HG03025 (cell line): Measurements from ENCODE around the gene PKD1L1.
A peak's percentile ranks its signal among the peaks of the same experiment; 100 is the strongest.
"Not testable (repeated sequence)": the region's sequence is repeated elsewhere in the genome, so short reads cannot be mapped to it uniquely, and the experiment has no call there.

Experiments used
- ATAC-seq: cut with Tn5 transposase; IDR thresholded peaks from one replicate; pipeline ENCODE4 v1.9.1; 2021; ENCODE audit warnings: mild to moderate bottlenecking, moderate library complexity; ENCODE audit not compliant: unreplicated experiment, low FRiP score

Gene PKD1L1, protein sequence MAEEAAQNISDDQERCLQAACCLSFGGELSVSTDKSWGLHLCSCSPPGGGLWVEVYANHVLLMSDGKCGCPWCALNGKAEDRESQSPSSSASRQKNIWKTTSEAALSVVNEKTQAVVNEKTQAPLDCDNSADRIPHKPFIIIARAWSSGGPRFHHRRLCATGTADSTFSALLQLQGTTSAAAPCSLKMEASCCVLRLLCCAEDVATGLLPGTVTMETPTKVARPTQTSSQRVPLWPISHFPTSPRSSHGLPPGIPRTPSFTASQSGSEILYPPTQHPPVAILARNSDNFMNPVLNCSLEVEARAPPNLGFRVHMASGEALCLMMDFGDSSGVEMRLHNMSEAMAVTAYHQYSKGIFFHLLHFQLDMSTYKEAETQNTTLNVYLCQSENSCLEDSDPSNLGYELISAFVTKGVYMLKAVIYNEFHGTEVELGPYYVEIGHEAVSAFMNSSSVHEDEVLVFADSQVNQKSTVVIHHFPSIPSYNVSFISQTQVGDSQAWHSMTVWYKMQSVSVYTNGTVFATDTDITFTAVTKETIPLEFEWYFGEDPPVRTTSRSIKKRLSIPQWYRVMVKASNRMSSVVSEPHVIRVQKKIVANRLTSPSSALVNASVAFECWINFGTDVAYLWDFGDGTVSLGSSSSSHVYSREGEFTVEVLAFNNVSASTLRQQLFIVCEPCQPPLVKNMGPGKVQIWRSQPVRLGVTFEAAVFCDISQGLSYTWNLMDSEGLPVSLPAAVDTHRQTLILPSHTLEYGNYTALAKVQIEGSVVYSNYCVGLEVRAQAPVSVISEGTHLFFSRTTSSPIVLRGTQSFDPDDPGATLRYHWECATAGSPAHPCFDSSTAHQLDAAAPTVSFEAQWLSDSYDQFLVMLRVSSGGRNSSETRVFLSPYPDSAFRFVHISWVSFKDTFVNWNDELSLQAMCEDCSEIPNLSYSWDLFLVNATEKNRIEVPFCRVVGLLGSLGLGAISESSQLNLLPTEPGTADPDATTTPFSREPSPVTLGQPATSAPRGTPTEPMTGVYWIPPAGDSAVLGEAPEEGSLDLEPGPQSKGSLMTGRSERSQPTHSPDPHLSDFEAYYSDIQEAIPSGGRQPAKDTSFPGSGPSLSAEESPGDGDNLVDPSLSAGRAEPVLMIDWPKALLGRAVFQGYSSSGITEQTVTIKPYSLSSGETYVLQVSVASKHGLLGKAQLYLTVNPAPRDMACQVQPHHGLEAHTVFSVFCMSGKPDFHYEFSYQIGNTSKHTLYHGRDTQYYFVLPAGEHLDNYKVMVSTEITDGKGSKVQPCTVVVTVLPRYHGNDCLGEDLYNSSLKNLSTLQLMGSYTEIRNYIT (N-terminal part only)

DNA sequence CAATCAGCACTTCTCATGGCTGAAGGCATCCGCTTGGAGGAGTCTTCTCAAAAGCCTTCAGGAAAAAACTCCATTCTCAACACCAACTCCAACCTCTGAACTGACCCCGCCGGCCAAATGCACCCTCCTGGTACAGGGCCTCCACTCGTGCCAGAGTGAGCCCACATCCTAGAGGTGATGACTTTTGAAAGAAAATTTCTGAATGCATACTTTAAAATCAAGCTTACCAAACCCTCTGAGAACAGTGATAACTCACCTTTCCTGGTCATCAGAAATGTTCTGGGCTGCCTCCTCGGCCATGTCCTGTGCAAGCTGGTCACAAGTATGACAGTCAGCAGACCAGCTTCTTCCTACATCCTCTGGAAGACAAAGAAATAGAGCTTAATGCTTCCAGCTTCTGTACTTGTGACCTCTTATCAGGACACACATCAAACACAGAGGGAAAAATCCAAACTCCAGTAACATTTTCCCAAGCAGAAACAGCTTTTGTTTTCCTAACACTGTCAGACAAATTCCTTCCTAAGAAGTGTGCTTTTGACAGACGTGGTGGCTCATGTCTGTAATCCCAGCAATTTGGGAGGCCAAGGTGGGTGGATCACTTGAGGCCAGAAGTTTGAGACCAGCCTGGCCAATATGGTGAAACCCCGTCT lies at the start of gene PKD1L1:
TSS of gene PKD1L1 (minus strand) at position 326 of the 650 bp plus-strand sequence. CDS start at position 300, 26 bp downstream.
- no peak for ATAC-seq

DNA sequence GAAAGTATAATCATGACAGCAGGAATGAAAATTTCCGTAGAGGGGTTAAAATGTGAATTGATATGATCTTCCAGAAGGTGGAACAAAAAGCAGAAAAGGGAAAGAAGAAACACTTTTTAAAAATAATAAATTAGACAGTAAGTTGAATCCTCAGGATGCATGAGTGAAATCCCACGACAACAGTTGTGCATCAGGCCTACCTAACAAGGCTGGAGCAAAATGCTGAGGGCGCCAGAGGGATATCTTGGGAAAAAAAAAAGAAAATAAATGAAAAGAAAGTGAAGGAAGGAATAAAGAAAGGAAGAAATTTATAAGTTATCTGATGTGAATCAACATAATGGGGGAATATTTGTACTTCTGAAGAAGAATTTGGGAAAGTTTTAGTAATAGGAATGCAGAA lies 44.2 kb upstream of the PKD1L1 start:
- ATAC-seq = no peak

- ATAC-seq = peak; percentile 99
Observed at GRCh38 chr7:47991741-47992311, 43.6 kb upstream of the PKD1L1 start.

- ATAC-seq = no peak
Observed at GRCh38 chr7:47991270-47991669, 43.0 kb upstream of the PKD1L1 start.

DNA sequence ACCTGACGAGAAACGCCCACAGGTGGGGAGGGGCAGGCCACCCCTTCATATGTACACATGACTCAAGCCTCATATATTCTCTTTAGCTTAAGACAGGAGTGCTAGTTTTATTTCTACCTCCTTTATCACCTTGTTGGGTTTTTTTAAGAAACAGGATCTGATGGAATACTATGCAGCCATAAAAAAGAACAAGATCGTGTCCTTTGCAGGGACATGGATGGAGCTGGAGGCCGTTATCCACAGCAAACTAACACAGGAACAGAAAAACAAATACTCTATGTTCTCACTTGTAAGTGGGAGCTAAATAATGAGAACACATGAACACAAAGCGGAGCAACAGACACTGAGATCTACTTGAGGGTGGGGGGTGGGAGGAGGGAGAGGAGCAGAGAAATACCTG lies 42.3 kb upstream of the PKD1L1 start:
- no peak for ATAC-seq

DNA sequence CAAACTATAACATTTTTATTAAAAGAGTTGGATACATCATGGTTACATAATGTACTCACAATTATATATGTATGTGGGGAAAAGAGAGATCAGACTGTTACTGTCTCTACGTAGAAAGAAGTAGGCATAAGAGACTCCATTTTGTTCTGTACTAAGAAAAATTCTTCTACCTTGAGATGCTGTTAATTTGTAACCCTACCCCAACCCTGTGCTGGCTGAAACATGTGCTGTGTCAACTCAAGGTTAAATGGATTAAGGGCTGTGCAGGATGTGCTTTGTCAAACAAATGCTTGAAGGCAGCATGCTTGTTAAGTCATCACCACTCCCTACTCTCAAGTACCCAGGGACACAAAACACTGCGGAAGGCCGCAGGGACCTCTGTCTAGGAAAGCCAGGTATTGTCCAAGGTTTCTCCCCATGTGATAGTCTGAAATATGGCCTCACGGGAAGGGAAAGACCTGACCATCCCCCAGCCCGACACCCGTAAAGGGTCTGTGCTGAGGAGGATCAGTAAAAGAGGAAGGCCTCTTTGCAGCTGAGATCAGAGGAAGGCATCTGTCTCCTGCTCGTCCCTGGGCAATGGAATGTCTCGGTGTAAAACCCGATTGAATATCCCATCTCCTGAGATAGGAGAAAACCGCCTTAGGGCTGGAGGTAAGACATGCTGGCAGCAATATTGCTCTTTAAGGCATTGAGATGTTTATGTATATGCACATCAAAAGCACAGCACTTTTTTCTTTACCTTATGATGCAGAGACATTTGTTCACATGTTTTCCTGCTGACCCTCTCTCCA lies 41.5 kb upstream of the PKD1L1 start:
- not testable (repeated sequence) for ATAC-seq

DNA sequence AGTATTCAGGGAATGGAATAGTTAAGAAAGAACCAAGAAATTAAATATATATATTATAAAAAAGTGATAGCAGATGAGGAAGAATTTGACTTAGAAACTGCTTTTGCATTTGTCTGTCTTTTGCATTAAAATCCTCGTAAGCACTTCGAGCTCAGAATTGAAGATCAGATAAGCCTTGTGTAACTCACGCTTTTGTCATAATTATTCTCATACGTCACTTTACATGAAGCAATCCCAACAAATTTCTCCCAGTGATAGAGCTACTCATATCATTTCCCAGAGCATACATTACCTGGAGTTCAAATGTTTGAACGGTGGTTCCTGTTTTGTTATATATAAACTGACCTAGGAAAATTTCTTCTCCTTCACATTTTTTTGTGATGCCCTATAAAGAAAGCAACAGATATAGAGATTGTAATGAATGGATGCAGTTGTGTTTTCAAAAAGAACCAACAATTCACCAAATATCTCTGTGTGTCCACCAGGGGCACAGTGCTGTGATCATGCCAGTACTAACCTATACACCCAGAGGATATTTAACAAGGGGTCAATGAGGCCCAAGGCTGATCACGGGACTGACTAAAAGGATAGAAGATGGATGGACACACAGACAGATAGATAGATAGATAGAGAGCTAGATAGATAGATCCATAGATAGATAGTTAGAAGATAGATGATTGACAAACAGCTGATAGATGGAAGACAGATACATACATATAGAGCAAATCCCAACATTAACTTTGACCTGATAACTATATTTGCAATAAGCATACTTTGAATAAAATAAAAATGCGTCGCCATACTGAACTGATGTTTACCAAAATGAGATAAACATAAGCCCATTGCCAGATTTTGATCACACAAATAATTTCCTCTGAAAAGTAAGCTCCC lies 40.5 kb upstream of the PKD1L1 start:
- no peak for ATAC-seq

- ATAC-seq = no peak
Observed at GRCh38 chr7:47982610-47983009, 34.3 kb upstream of the PKD1L1 start.

- not testable (repeated sequence) for ATAC-seq
Observed at GRCh38 chr7:47980648-47981047, 32.4 kb upstream of the PKD1L1 start.

DNA sequence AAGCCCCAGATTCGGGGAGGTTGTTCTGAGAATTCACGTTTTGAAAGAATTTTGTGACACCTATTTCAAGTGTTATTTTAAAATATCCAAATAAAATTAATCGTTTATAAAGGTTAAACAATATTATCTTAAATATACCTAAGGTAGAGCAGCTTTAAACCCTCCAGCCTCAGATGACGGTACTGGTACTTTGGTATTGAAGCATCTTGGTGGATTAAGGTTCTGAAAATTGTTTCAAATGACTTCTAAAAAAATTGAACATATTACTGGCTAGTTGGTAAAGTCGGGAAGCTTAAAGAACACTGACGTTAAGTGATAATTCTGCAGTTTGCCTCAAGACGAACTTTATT lies 31.5 kb upstream of the PKD1L1 start:
- no peak for ATAC-seq

DNA sequence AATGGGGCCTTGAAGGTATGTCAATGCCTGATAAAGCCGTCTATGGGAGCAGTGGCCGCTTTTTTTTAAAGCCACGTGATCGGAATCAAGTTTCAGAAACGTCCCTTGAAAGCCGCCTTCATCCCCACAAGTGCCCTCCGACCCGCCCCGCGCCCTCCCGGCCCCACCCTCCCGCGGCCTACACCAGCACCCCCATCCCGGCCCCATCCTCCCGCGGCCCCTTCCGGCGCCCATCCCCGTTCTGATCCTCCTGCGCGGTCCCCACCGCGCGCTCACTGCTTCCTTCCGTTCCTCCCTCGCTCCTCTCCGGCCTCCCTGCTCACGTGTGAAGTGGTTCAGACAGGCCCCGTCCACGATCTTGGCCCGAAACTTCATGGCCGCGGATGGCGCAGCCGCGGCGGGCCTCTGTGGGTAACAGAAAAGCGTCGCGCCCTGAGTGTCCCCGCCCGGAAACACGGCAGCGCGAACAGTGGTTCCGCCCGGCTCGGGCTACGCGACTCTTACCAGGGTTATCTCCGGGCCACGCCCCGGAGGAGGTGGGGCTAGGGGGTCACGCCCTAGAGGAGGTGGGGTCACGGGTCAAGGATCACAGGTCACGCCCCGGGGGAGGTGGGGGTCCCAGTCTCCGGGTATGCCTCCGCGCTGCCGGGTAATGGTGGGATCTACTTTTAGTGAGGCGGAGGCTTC lies 31.0 kb upstream of the PKD1L1 start, which contains the start of gene HUS1:
TSS of gene HUS1 (minus strand) at position 471 of the 687 bp plus-strand sequence. CDS start at position 375, 96 bp downstream.
- ATAC-seq = peak; percentile 99

GRCh38 chr7:47978790-47979144 lies 30.5 kb upstream of the PKD1L1 start:
- ATAC-seq = no peak

GRCh38 chr7:47973739-47974138 lies 25.5 kb upstream of the PKD1L1 start:
- ATAC-seq = no peak

DNA sequence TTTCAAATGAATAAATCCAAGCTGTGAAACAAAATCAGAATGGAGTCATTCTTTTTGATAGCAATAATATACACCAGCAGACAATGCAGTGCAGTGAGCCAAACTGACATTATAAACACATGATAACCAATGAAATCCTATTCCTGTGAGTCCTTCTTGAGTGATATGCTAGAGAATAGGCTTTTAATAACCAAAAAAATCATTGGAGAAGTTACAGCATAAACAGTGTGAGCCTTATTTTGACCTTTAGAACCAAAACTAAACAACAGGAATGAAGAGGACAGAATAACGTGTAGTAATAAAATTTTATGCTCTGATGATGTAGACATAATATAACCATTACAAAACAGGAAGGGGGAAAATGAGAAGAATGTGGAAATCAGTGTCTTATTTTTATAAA lies 22.5 kb upstream of the PKD1L1 start:
- ATAC-seq = no peak

DNA sequence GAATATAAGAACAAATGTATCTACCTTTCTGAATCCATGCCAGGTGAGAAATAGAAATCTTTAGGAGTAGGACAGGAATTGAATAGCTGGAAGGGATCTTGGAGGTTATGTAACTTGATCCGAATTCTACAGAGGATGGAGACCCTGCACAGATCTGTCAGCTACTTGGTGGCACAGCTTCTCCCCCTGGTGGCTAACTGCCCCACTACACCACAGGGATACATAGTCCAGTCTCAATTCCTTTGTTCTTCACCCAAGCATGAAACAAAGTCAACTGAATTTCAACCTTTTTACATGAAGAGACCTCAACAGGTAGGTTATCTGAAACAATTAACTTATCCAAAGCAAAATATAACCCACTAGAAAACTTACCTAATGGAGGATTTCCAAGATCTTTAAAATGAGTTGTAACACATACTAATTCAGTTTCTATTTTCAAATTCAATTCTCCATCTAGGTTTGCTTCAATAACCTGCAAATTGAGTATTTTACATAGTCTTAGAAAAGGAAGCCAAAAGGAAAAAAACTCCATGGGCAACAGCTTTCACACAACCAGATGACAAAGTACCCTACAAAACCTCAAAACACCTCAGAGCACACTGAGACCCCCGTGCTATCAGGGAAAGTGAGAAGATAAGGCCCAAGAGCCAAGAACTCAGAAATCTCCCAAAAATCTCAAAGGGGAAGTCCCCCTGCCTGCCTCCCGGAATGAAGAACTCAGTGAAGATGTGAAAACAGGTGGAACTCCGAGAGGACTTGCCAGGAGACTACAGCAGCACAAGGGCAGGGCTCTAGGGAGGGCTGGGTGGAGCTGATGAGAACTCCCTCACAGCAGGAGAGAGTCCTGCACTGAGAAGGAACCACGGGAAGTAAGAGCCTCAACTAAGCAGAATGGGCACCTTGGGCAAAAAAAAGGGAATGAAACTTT lies 20.8 kb upstream of the PKD1L1 start:
- peak; percentile 72 for ATAC-seq

GRCh38 chr7:47967708-47968107 lies 19.4 kb upstream of the PKD1L1 start:
- no peak for ATAC-seq
